CD4-positive, alpha-beta T cell (primary cell): Measurements from ENCODE around the gene NOSTRIN. TPM values are rescaled to one million over a fixed set of nuclear protein-coding genes. Genes with fewer than 3 reads are reported as not detected.

Experiments
- ATAC-seq: fragments of 200-7000 bp; cut with Tn5 transposase; one replicate; pipeline ENCODE4 v1.10.0; 2022; ENCODE audit warnings: mild to moderate bottlenecking; ENCODE audit not compliant: poor library complexity
- CTCF ChIA-PET: fragments of 350-600 bp; sonication (Branson Sonifier 250); formaldehyde crosslinking; loops from one replicate; lab custom pipeline; 2021; ENCODE audit warnings: antibody characterized with exemption, inconsistent platforms; lab: Charles Lee
- POLR2A ChIA-PET: fragments of 350-600 bp; sonication (Branson Sonifier 250); formaldehyde crosslinking; loops from one replicate; lab custom pipeline; 2021; ENCODE audit warnings: antibody characterized with exemption, inconsistent platforms; lab: Charles Lee
- DNase-seq, 14 experiments: peaks; one replicate each; pipeline ENCODE4 v3.0.0-alpha.2; 2013 to 2020; ENCODE audit warnings: mixed read lengths in 2 of 14
- H3K27ac ChIP-seq, 2 donors: one replicate each; pipeline versions ENCODE4 v1.5.1 to v1.7.0; 2013; ENCODE audit warnings: low read length in 2 of 2, low read depth in 1 of 2, mild to moderate bottlenecking in 1 of 2
- H3K27me3 ChIP-seq, 2 experiments: 1 replicate in 1 of 2; 2 replicates in 1 of 2; pipeline versions ENCODE4 v1.6.1 to v1.7.0; 2013; ENCODE audit warnings: low read length in 2 of 2, control low read depth in 1 of 2, mild to moderate bottlenecking in 1 of 2, moderate library complexity in 1 of 2; ENCODE audit not compliant: insufficient read depth in 2 of 2, control insufficient read depth in 1 of 2
- H3K36me3 ChIP-seq: one replicate; pipeline ENCODE4 v1.6.1; 2013; ENCODE audit warnings: low read length, control low read depth; ENCODE audit not compliant: insufficient read depth
- H3K4me1 ChIP-seq: one replicate; pipeline ENCODE4 v1.6.1; 2013; ENCODE audit warnings: low read length, control low read depth; ENCODE audit not compliant: insufficient read depth
- H3K4me3 ChIP-seq: one replicate; pipeline ENCODE4 v1.5.1; 2013; ENCODE audit warnings: mild to moderate bottlenecking, low read length, moderate library complexity
- H3K9me3 ChIP-seq, 2 experiments: 1 replicate in 1 of 2; 2 replicates in 1 of 2; pipeline versions ENCODE4 v1.6.1 to v1.7.0; 2013; ENCODE audit warnings: low read length in 2 of 2, mild to moderate bottlenecking in 2 of 2, control low read depth in 1 of 2, moderate library complexity in 1 of 2; ENCODE audit not compliant: control insufficient read depth in 1 of 2, insufficient read depth in 1 of 2
- H3K27ac Mint-ChIP-seq: one replicate; pipeline ENCODE4 v1.8.0; 2020; ENCODE audit warnings: mixed read lengths
- H3K27me3 Mint-ChIP-seq: one replicate; pipeline ENCODE4 v1.8.0; 2021; ENCODE audit warnings: mixed read lengths
- H3K36me3 Mint-ChIP-seq: one replicate; pipeline ENCODE4 v1.8.0; 2021; ENCODE audit warnings: low read depth, mixed read lengths
- H3K4me1 Mint-ChIP-seq: one replicate; pipeline ENCODE4 v1.8.0; 2021; ENCODE audit warnings: low read depth, mixed read lengths
- H3K4me3 Mint-ChIP-seq: one replicate; pipeline ENCODE4 v1.8.0; 2020; ENCODE audit warnings: mild to moderate bottlenecking, mixed read lengths
- H3K9me3 Mint-ChIP-seq: one replicate; pipeline ENCODE4 v1.8.0; 2020; ENCODE audit warnings: mixed read lengths
- CTCF ChIP-seq: fragments of 200-600 bp; IDR thresholded peaks from one replicate; pipeline ENCODE4 v1.8.0; 2022; ENCODE audit warnings: antibody characterized with exemption, mild to moderate bottlenecking
- intact Hi-C, 2 experiments: fragments of 100-400 bp; cut with DNase I in 1 of 2; cut with micrococcal nuclease in 1 of 2; formaldehyde crosslinking; loops; one replicate each; pipeline versions ENCODE4 v1.15.1 to v1.9.0; 2023 to 2025; cut with DNase I, micrococcal nuclease
- total RNA-seq, 174 experiments: library from RNA in 2 of 174; stranded (reverse) in 2 of 174; gene quantifications; one replicate each; pipeline ENCODE4 v1.2.3 and lab custom pipeline; 2021 to 2026

The NOSTRIN gene
- total RNA-seq, 2 experiments from 2014 or later, result 0.92 to 1.0 TPM

- no peak within 1 kb of the TSS for H3K27ac ChIP-seq
- no peaks in the 10 kb centered on the region for H3K27me3 ChIP-seq
- peak within 1 kb of the TSS; percentile 70 for H3K4me3 ChIP-seq
- TF ChIP-seq CTCF, result no peak
- H3K36me3 ChIP-seq, result no peaks in the 10 kb centered on the region
- ChIA-PET CTCF (no interaction called here), POLR2A (interaction anchor here (0.6 kb wide), 1 partner anchor 10 kb away, joined by 3 read pairs; no protein-coding TSS in a partner anchor)
- peaks cover 4% of the 10 kb centered on the region for H3K27me3 Mint-ChIP-seq
- H3K4me1 ChIP-seq, result peaks cover 6% of the 10 kb centered on the region
- peak; percentile 73 to 93 (median 80) for DNase-seq
- no peaks in the 10 kb centered on the region for H3K9me3 ChIP-seq
- H3K36me3 Mint-ChIP-seq, result no peaks in the 10 kb centered on the region
- H3K27ac Mint-ChIP-seq, result no peak within 1 kb of the TSS
- peak within 1 kb of the TSS; percentile 93 for H3K4me3 Mint-ChIP-seq
- ATAC-seq, result peak; percentile 100
- H3K4me1 Mint-ChIP-seq, result peaks cover 10% of the 10 kb centered on the region
- intact Hi-C loops, result loop anchor here in 1 of 2 experiments (5.0 kb wide), 1 partner anchor 643 kb away; the partner anchor contains the start of gene STK39
- H3K9me3 Mint-ChIP-seq, result no peaks in the 10 kb centered on the region
Measured at GRCh38 chr2:168890006-168890782, 87.8 kb downstream of the NOSTRIN start, which contains the start of gene SPC25. SPC25 (minus strand) TSS chr2:168890430; CDS start chr2:168889519, 911 bp downstream.

- H3K9me3 Mint-ChIP-seq, result no peaks in the 10 kb centered on the region
- peaks cover 4% of the 10 kb centered on the region for H3K27me3 Mint-ChIP-seq
Measured at GRCh38 chr2:168892327-168892726, 89.9 kb downstream of the NOSTRIN start.

GRCh38 chr2:168894101-168894500, 91.7 kb downstream of the NOSTRIN start:
- Histone ChIP-seq H3K27me3 (no peaks in the 10 kb centered on the region), H3K4me3 (no peak overlapping the region), H3K27ac (no peak overlapping the region), H3K4me1 (peaks cover 6% of the 10 kb centered on the region), H3K36me3 (no peaks in the 10 kb centered on the region), H3K9me3 (no peaks in the 10 kb centered on the region)
- ATAC-seq, result no peak
- ChIA-PET CTCF (no interaction called here), POLR2A (no interaction called here)
- intact Hi-C loops, result loop anchor here in 1 of 2 experiments (5.0 kb wide), 1 partner anchor 647 kb away; the partner anchor contains the start of gene STK39
- Mint-ChIP-seq H3K27ac (no peak overlapping the region), H3K4me3 (no peak overlapping the region), H3K9me3 (no peaks in the 10 kb centered on the region), H3K4me1 (peaks cover 10% of the 10 kb centered on the region), H3K27me3 (peaks cover 4% of the 10 kb centered on the region), H3K36me3 (no peaks in the 10 kb centered on the region)
- no peak for DNase-seq
- TF ChIP-seq CTCF, result no peak

More at GRCh38 chr2:168892327-168892726, 89.9 kb downstream of the NOSTRIN start:
- Histone ChIP-seq H3K27me3 (no peaks in the 10 kb centered on the region), H3K4me1 (peaks cover 6% of the 10 kb centered on the region), H3K36me3 (no peaks in the 10 kb centered on the region), H3K4me3 (no peak overlapping the region), H3K9me3 (no peaks in the 10 kb centered on the region), H3K27ac (no peak overlapping the region)
- Mint-ChIP-seq H3K4me3 (no peak overlapping the region), H3K4me1 (peaks cover 10% of the 10 kb centered on the region), H3K27ac (no peak overlapping the region), H3K36me3 (no peaks in the 10 kb centered on the region)
- intact Hi-C loops, result loop anchor here in 1 of 2 experiments (5.0 kb wide), 1 partner anchor 645 kb away; the partner anchor contains the start of gene STK39
- ChIA-PET POLR2A (no interaction called here), CTCF (no interaction called here)
- TF ChIP-seq CTCF, result no peak
- DNase-seq (no peak), ATAC-seq (no peak)
